Naive B cell (primary cell): ENCODE measurements around the gene CASTOR1. TPM values are rescaled to one million over a fixed set of nuclear protein-coding genes. Genes with fewer than 3 reads are reported as not detected.

ENCODE experiments used
- ATAC-seq, 2 donors: fragments of 150-1000 bp; cut with Tn5 transposase; 2 replicates each; pipeline ENCODE4 v1.10.0; 2021; ENCODE audit warnings: low read depth in 2 of 2, mild to moderate bottlenecking in 2 of 2, moderate library complexity in 2 of 2
- DNase-seq: peaks from one replicate; pipeline ENCODE4 v3.0.0; 2022
- H3K27ac Mint-ChIP-seq, 6 donors: one replicate each; pipeline ENCODE4 v1.8.0; 2020 to 2022; ENCODE audit warnings: mild to moderate bottlenecking in 6 of 6, mixed read lengths in 6 of 6, moderate library complexity in 5 of 6, inconsistent platforms in 2 of 6
- H3K27me3 Mint-ChIP-seq, 3 donors: one replicate each; pipeline ENCODE4 v1.8.0; 2021 to 2022; ENCODE audit warnings: mixed read lengths in 3 of 3, mild to moderate bottlenecking in 1 of 3
- H3K36me3 Mint-ChIP-seq, 2 donors: one replicate each; pipeline ENCODE4 v1.8.0; 2020 to 2022; ENCODE audit warnings: mixed read lengths in 2 of 2, inconsistent platforms in 1 of 2, mild to moderate bottlenecking in 1 of 2
- H3K4me1 Mint-ChIP-seq, 3 donors: one replicate each; pipeline ENCODE4 v1.8.0; 2020 to 2022; ENCODE audit warnings: mixed read lengths in 3 of 3, inconsistent platforms in 1 of 3, mild to moderate bottlenecking in 1 of 3, moderate library complexity in 1 of 3
- H3K4me3 Mint-ChIP-seq, 8 donors: one replicate each; pipeline ENCODE4 v1.8.0; 2020 to 2022; ENCODE audit warnings: mild to moderate bottlenecking in 8 of 8, mixed read lengths in 8 of 8, moderate library complexity in 8 of 8, inconsistent platforms in 2 of 8
- H3K9me3 Mint-ChIP-seq, 7 donors: one replicate each; pipeline ENCODE4 v1.8.0; 2020 to 2022; ENCODE audit warnings: mixed read lengths in 7 of 7, mild to moderate bottlenecking in 5 of 7, inconsistent platforms in 2 of 7, moderate library complexity in 1 of 7
- polyA plus RNA-seq, 6 donors: library from polyadenylated mRNA; unstranded; fragments of 300-500 nt; fragmentation: Illumina TruSeq; gene quantifications; one replicate each; pipeline ENCODE4 v1.2.3, GENCODE V29; 2021; ENCODE audit warnings: low read depth in 6 of 6

The CASTOR1 gene
- polyA plus RNA-seq, 6 donors from 2014 or later = 11.0 to 18.5 (median 14.7) TPM; not detected in 1

DNA sequence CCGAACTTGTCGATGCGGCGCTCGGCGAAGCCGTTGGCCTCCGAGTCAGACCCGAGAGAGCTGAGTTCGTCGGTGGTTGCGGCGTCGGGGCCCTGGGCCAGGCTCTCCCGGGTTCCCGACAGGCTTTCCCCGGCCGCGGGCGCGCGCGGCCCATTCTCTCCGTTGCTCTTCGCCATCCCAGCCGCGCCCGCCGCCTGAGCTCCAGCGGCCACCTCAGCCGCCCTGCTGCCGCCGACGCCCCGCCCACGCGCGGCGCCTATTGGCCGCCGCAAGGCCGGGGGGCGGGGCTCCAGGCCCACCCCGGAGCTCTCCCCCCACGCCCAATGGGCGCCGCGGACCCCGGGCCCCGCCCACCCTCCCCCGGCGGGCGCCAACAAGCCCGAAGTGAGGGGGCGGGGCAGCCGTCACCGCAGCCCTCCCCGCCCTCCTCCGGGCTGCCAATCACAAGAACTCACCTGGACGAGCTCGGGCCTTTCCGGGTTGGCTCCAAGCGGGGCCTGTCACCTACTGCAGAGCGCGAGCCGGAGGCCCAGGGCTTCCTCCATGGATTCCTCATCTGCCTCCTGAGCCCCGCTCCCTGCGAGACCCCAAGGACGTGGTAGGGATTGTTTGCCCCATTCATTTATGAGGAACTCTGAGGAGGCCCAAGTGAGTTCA is 37.5 kb upstream of the CASTOR1 start, which contains the start of gene TBC1D10A:
Gene TBC1D10A (minus strand): TSS at position 236 of the 657 bp plus-strand sequence. CDS start 60 bp downstream, at position 176.
- peak; percentile 89 to 90 for ATAC-seq
- peak; percentile 92 for DNase-seq
- peak within 1 kb of the TSS; percentile 78 to 98 (median 92) for H3K27ac Mint-ChIP-seq
- peak within 1 kb of the TSS; percentile 86 to 95 (median 89) for H3K4me3 Mint-ChIP-seq
- no peaks in the 10 kb centered on the region for H3K9me3 Mint-ChIP-seq
- H3K27me3 Mint-ChIP-seq = no peaks in the 10 kb centered on the region
- peaks cover 0 to 7% of the 10 kb centered on the region in 2 donors for H3K36me3 Mint-ChIP-seq
- H3K4me1 Mint-ChIP-seq = peaks cover 39 to 54% (median 50%) of the 10 kb centered on the region in 3 donors

DNA sequence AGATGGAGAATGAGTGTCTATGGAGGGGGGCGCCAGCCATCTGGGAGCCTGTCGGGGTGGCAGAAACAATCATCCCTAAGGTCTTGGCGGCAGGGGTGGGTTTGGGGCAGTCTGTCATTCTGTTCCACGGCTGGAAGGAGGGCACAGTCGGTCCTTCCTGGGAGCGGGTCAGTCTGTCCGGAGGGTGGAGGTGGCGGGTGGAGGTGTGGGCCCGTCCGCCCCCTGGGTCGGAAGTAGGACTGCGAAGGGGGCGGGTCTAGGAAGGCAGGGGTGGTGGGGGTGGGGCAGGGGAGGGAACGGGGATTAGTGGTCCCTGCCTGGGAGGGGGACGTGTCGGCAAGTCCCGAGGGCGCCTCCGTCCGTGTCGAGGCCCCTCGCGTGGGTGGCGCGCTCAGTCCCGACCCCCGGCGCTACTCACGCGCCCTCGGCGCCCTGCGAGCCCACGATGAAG is 37.0 kb upstream of the CASTOR1 start:
- no peaks in the 10 kb centered on the region for H3K27me3 Mint-ChIP-seq
- H3K9me3 Mint-ChIP-seq = no peaks in the 10 kb centered on the region
- peaks cover 0 to 7% of the 10 kb centered on the region in 2 donors for H3K36me3 Mint-ChIP-seq
- ATAC-seq (peak; percentile 19 to 32), DNase-seq (no peak)
- H3K4me1 Mint-ChIP-seq = peaks cover 39 to 60% (median 56%) of the 10 kb centered on the region in 3 donors
- peak overlapping the region; percentile 86 to 95 (median 89) for H3K4me3 Mint-ChIP-seq
- H3K27ac Mint-ChIP-seq = peak overlapping the region in 4 of 6 donors; percentile 37 to 83 (median 47)

DNA sequence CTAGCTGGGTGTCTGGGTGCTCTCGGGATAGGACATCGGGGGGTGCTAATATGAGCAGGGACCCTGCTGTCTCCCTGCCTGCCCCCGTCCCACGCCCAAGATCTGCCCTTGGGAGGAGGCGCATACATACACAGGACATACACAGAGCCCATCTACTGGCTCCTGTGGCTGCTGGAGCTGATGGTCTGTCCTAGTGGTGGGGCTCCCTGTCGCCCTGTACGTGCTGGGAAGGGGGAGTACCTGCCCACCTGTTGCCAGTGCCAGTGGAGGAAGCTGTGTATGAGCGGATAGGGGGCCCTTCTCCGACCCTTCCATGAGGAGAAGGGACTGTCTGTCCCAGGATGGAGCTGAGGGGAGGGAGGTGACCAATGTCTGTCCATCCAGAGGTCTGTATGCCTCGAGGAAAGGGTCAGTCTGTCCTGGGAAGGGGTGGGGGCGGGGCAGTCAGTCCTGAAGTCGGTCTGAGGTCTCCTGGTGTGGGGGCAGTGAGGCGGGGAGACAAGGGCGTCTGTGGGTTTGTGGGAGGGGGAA is 36.5 kb upstream of the CASTOR1 start:
- Mint-ChIP-seq H3K4me1 (peaks cover 39 to 65% (median 61%) of the 10 kb centered on the region in 3 donors), H3K9me3 (no peaks in the 10 kb centered on the region), H3K27ac (peak overlapping the region in 4 of 6 donors; percentile 29 to 83 (median 42)), H3K27me3 (no peaks in the 10 kb centered on the region), H3K36me3 (peaks cover 0 to 6% of the 10 kb centered on the region in 2 donors), H3K4me3 (peak overlapping the region; percentile 86 to 95 (median 89))
- DNase-seq (no peak), ATAC-seq (no peak)

DNA sequence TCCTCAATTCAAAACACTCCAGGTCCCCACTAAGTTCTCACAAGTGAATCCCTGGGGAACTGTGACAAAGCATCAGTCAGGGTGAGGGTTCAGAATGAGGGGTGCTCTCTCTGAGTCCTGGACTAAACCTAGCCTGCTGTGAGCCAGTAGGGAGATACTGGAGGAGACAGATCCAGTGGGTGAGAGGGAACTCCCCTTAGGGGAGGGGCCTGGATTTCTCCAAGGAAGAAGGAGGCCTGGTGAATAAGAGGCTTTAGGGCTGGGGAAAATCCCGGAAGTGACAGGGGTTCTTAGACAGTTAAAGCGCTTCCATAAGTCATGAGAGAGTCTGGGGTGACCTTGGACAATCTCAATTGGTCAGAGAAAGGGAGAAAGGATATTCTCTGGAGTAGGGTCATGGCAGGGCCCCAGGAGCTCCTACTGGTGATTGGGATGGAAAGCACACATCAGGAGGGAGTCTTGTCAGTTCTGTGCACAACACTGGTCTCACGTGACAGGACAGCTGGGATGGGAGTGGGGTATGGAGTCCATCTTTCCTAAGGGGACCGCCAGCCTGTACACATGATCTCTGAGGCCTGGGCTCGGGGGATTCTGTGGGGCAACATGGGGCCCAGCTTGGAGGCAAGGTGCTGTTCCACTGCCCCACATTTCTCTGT is 35.9 kb upstream of the CASTOR1 start:
- Mint-ChIP-seq H3K4me1 (peaks cover 39 to 67% (median 67%) of the 10 kb centered on the region in 3 donors), H3K27ac (peak overlapping the region in 5 of 6 donors; percentile 59 to 85 (median 70)), H3K4me3 (peak overlapping the region; percentile 86 to 95 (median 89)), H3K36me3 (peaks cover under 1 to 3% of the 10 kb centered on the region in 2 donors), H3K9me3 (no peaks in the 10 kb centered on the region), H3K27me3 (no peaks in the 10 kb centered on the region)
- no peak for ATAC-seq
- no peak for DNase-seq

DNA sequence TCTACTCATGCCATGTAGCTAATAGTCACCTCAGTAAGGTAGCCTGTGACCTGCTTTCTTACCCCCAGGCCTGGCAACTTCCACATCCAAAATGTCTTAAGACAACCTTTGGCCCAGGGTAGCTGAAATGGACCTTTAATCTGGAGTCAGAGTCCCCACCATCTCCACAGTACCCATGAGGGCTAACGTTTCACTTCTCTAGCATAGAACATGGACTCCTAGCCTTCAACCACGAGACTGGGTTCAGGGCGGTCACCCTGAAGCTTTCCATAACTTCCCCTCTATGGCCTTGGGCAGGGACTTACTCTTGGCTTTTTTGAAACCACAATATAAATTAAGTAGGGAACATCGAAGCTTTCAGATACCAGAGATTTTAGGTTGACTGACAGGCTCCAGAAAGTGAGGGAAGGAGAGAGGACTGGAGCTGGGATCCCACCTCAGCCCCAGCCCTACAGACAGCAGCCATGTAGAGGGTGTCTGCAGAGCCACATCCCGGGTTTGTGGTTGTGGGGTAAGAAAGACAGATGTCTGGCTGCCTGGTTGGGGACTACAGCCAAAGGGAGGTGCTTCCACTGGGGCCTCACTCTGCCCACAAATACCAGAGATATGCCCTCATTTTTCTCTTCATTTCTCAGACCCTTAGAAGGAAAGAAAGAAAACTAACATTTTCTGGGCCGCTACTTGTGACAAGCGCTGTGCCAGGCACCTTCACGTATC is 34.9 kb upstream of the CASTOR1 start:
- peaks cover 3 to 8% of the 10 kb centered on the region in 2 donors for H3K36me3 Mint-ChIP-seq
- DNase-seq (no peak), ATAC-seq (no peak)
- H3K27me3 Mint-ChIP-seq = no peaks in the 10 kb centered on the region
- peak overlapping the region in 1 of 6 donors; percentile 38 for H3K27ac Mint-ChIP-seq
- H3K4me3 Mint-ChIP-seq = peak overlapping the region; percentile 82 to 95 (median 87)
- H3K9me3 Mint-ChIP-seq = no peaks in the 10 kb centered on the region
- H3K4me1 Mint-ChIP-seq = peaks cover 48 to 77% (median 77%) of the 10 kb centered on the region in 3 donors

- Mint-ChIP-seq H3K4me1 (peaks cover 57 to 87% (median 86%) of the 10 kb centered on the region in 3 donors), H3K4me3 (peak overlapping the region in 3 of 8 donors; percentile 33 to 95 (median 56)), H3K27me3 (no peaks in the 10 kb centered on the region), H3K36me3 (peaks cover 3 to 9% of the 10 kb centered on the region in 2 donors), H3K27ac (peak overlapping the region in 1 of 6 donors; percentile 51), H3K9me3 (no peaks in the 10 kb centered on the region)
- no peak for ATAC-seq
- no peak for DNase-seq
Measured at GRCh38 chr22:30323246-30323645, 33.9 kb upstream of the CASTOR1 start.

- Mint-ChIP-seq H3K27ac (peak overlapping the region in 2 of 6 donors; percentile 19 to 70), H3K4me3 (no peak overlapping the region), H3K9me3 (no peaks in the 10 kb centered on the region), H3K27me3 (no peaks in the 10 kb centered on the region), H3K4me1 (peaks cover 57 to 94% (median 89%) of the 10 kb centered on the region in 3 donors), H3K36me3 (peaks cover 3 to 9% of the 10 kb centered on the region in 2 donors)
- ATAC-seq = no peak
- no peak for DNase-seq
Measured at GRCh38 chr22:30321461-30321860, 32.2 kb upstream of the CASTOR1 start.

DNA sequence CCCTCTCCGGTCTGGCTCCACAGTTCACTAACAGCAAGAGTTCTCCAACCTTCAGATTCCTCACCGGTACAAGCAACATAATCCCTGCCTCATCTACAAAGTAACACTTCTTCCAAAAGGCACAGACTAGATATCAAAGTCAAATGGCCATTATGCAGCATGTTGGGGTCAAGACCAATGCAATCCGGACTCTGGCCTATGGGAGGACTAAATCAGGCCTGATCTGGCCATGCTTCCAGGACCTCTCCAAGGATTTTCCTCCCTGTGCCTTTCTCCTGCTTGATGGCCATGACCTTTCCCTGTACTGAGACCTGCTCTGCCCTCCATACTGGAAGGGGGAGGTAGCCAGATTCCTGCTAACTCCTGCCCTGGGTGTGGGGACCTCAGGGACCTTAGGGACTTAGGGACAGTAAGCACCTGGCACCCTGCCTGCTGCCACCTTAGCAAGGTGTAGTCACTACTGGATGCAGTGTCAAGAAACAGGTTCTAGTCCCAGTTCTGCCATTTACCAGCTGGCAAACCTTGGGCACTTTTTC is 30.8 kb upstream of the CASTOR1 start:
- DNase-seq (no peak), ATAC-seq (no peak)
- Mint-ChIP-seq H3K4me3 (peak overlapping the region in 1 of 8 donors; percentile 36), H3K27me3 (no peaks in the 10 kb centered on the region), H3K27ac (peak overlapping the region in 2 of 6 donors; percentile 10 to 38), H3K4me1 (peaks cover 57 to 96% (median 91%) of the 10 kb centered on the region in 3 donors), H3K9me3 (no peaks in the 10 kb centered on the region), H3K36me3 (peaks cover 3 to 9% of the 10 kb centered on the region in 2 donors)

- Mint-ChIP-seq H3K36me3 (peaks cover 7 to 9% of the 10 kb centered on the region in 2 donors), H3K9me3 (no peaks in the 10 kb centered on the region), H3K27ac (peak overlapping the region in 5 of 6 donors; percentile 5 to 95 (median 73)), H3K27me3 (no peaks in the 10 kb centered on the region), H3K4me1 (peaks cover 57 to 96% (median 91%) of the 10 kb centered on the region in 3 donors), H3K4me3 (peak overlapping the region in 1 of 8 donors; percentile 31)
- no peak for ATAC-seq
- no peak for DNase-seq
Measured at GRCh38 chr22:30318799-30319419, 29.6 kb upstream of the CASTOR1 start.

DNA sequence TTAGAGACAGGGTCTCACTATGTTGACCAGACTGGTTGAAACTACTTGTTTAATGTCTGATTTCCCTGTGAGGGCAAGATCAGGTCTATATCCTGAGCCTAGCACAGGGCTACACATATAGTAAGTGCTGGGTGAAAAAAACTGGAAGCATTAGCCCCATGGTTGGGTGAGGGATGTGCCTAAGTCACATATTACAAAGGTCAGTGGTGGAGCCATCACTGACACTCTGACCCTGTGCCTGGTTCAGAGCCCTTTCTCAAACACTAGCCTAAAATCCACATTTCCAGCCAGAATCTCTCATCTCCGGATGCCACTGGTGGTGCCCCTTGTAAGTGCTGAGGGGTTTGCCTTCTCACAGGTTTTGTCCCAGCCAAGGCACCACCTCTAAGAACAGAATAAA is 28.5 kb upstream of the CASTOR1 start:
- H3K4me1 Mint-ChIP-seq = peaks cover 58 to 96% (median 89%) of the 10 kb centered on the region in 3 donors
- peak overlapping the region in 1 of 8 donors; percentile 12 for H3K4me3 Mint-ChIP-seq
- DNase-seq = no peak

GRCh38 chr22:30315962-30316576 is 26.8 kb upstream of the CASTOR1 start:
- no peaks in the 10 kb centered on the region for H3K9me3 Mint-ChIP-seq
- H3K27me3 Mint-ChIP-seq = no peaks in the 10 kb centered on the region
- H3K36me3 Mint-ChIP-seq = peaks cover 7 to 9% of the 10 kb centered on the region in 2 donors
- DNase-seq (no peak), ATAC-seq (no peak)
- peak overlapping the region in 1 of 8 donors; percentile 67 for H3K4me3 Mint-ChIP-seq
- H3K27ac Mint-ChIP-seq = peak overlapping the region in 5 of 6 donors; percentile 3 to 79 (median 69)
- peaks cover 74 to 100% (median 93%) of the 10 kb centered on the region in 3 donors for H3K4me1 Mint-ChIP-seq

More for the DNA sequence above, 28.5 kb upstream of the CASTOR1 start:
- Mint-ChIP-seq H3K27ac (peak overlapping the region in 4 of 6 donors; percentile 36 to 95 (median 80)), H3K9me3 (no peaks in the 10 kb centered on the region), H3K36me3 (peaks cover 7 to 9% of the 10 kb centered on the region in 2 donors), H3K27me3 (no peaks in the 10 kb centered on the region)
- ATAC-seq = no peak

DNA sequence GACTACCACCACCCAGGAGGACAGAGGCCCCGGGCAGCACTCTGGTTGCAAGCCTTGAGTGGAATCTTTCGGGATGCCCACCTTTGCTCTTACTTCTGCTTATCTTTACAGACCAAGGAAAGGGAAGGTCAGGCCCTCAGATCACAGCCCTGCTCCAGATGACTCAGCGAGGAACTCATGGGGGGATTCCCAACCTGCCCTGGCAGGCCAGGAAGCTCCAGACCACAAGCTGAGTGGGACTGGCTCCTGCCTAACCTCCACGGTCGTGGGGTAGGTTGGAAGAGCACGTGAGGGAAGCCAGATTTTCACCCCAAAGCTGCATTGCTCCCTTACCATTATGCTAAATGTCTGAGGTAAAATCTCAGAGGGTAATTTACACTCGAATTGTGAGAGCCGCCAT is 25.6 kb upstream of the CASTOR1 start:
- H3K9me3 Mint-ChIP-seq = no peaks in the 10 kb centered on the region
- H3K4me3 Mint-ChIP-seq = peak overlapping the region in 2 of 8 donors; percentile 47 to 59
- H3K4me1 Mint-ChIP-seq = peaks cover 80 to 100% (median 93%) of the 10 kb centered on the region in 3 donors
- no peak for DNase-seq
- ATAC-seq = peak in 1 of 2 donors; percentile 20
- no peaks in the 10 kb centered on the region for H3K27me3 Mint-ChIP-seq
- H3K27ac Mint-ChIP-seq = peak overlapping the region in 5 of 6 donors; percentile 26 to 79 (median 61)
- H3K36me3 Mint-ChIP-seq = peaks cover 4 to 9% of the 10 kb centered on the region in 2 donors
